Measurements from ENCODE around the gene CDK12. TPM values are rescaled to one million over a fixed set of nuclear protein-coding genes. Genes with fewer than 3 reads are reported as not detected.

Gene CDK12
- total RNA-seq, 1 donor from 2014 or later, result 25.2 TPM

DNA sequence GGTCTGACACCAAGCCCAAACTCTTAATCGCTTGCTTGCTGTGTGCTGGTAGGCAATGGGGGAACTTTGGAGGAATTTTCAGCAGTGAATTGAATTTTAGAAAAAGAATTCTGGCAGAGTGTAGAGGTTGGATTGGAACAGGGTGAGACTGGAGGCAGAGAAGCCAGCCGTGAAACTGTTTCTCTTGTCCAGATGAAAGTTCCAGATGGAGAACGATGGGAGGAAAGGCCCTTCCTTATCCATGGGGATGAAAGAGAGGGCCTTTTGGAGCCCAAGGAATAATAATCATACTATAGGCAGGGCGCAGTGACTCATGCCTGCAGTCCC, 120.4 kb downstream of the CDK12 start:
- H3K27me3 ChIP-seq, result no peaks in the 10 kb centered on the region
- intact Hi-C loops (cut with DNase I), result no loop called here
- H3K9me3 ChIP-seq, result no peaks in the 10 kb centered on the region
- no peak overlapping the region for H3K27ac ChIP-seq
- no peak overlapping the region for H3K4me3 ChIP-seq
- TF ChIP-seq, protein P1, sequence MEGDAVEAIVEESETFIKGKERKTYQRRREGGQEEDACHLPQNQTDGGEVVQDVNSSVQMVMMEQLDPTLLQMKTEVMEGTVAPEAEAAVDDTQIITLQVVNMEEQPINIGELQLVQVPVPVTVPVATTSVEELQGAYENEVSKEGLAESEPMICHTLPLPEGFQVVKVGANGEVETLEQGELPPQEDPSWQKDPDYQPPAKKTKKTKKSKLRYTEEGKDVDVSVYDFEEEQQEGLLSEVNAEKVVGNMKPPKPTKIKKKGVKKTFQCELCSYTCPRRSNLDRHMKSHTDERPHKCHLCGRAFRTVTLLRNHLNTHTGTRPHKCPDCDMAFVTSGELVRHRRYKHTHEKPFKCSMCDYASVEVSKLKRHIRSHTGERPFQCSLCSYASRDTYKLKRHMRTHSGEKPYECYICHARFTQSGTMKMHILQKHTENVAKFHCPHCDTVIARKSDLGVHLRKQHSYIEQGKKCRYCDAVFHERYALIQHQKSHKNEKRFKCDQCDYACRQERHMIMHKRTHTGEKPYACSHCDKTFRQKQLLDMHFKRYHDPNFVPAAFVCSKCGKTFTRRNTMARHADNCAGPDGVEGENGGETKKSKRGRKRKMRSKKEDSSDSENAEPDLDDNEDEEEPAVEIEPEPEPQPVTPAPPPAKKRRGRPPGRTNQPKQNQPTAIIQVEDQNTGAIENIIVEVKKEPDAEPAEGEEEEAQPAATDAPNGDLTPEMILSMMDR (IDR thresholded peaks at IDR 0.05), result no peak
- no peak for DNase-seq (ENCODE audit: low spot score in 2 of 2)
- no peaks in the 10 kb centered on the region for H3K4me1 ChIP-seq
- no peaks in the 10 kb centered on the region for H3K36me3 ChIP-seq

DNA sequence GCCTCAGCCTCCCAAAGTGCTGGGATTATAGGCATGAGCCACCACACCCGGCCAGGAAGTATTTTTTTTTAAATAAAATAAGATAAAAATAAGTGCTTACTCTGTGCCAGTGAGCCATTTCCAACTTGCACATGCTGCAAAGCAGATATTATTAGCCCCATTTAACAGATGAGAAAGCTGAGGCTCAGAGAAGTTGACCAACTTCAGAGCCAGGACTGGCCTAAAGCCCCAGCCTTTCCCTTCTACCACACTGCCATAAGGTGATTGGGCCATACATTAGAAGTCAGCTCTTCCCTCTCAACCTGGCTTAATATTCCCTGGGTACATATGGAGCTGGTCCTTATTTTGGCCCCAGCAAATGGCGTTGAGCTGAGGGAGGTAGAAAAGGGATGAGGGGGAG, 121.4 kb downstream of the CDK12 start:
- H3K9me3 ChIP-seq, result no peaks in the 10 kb centered on the region
- TF ChIP-seq, protein P1 (IDR thresholded peaks at IDR 0.05), result no peak
- no peak overlapping the region for H3K4me3 ChIP-seq
- intact Hi-C loops (cut with DNase I), result no loop called here
- H3K27ac ChIP-seq, result no peak overlapping the region
- H3K27me3 ChIP-seq, result no peaks in the 10 kb centered on the region
- H3K36me3 ChIP-seq, result no peaks in the 10 kb centered on the region
- no peaks in the 10 kb centered on the region for H3K4me1 ChIP-seq
- no peak for DNase-seq (ENCODE audit: low spot score in 2 of 2)

Other genes with a start within 250 kb of the CDK12 start
- 7.9 TPM for gene STAC2, start 235.5 kb upstream of the CDK12 start, total RNA-seq
- gene FBXL20, start 59.9 kb upstream of the CDK12 start, total RNA-seq, result 27.1 TPM
- gene MED1, start 10.2 kb upstream of the CDK12 start, total RNA-seq, result 11.8 TPM
- gene NEUROD2, start 146.4 kb downstream of the CDK12 start, total RNA-seq, result not detected
- 2.4 TPM for gene PPP1R1B, start 165.5 kb downstream of the CDK12 start, total RNA-seq
- gene STARD3, start 175.7 kb downstream of the CDK12 start, total RNA-seq, result 87.6 TPM
- not detected for gene TCAP, start 203.9 kb downstream of the CDK12 start, total RNA-seq
- 5.1 TPM for gene PNMT, start 207.0 kb downstream of the CDK12 start, total RNA-seq
- 29.5 TPM for gene PGAP3, start 226.6 kb downstream of the CDK12 start, total RNA-seq
- 124 TPM for gene ERBB2, start 238.6 kb downstream of the CDK12 start, total RNA-seq